Activated T-helper 2 cell treated with anti-CD3 and anti-CD28 coated beads, Interferon-gamma antibody, Interleukin-2, Interleukin-4, amounts not matched to agents 10 μg/mL and 5 μg/mL and 100 μg/mL, durations not matched to agents 14 hours and 24 hours and 36 hours (primary cell): ENCODE measurements around the gene ROBO3. TPM values are rescaled to one million over a fixed set of nuclear protein-coding genes. Genes with fewer than 3 reads are reported as not detected.

Source experiments
- DNase-seq: peaks from one replicate; pipeline ENCODE4 v3.0.0; 2021; ENCODE audit warnings: low spot score
- H3K27ac Mint-ChIP-seq: one replicate; pipeline ENCODE4 v1.8.0; 2021; ENCODE audit warnings: mixed read lengths
- H3K27me3 Mint-ChIP-seq: one replicate; pipeline ENCODE4 v1.8.0; 2021; ENCODE audit warnings: low read depth, mixed read lengths
- H3K36me3 Mint-ChIP-seq: one replicate; pipeline ENCODE4 v1.8.0; 2021; ENCODE audit warnings: low read depth, mixed read lengths
- H3K4me1 Mint-ChIP-seq: one replicate; pipeline ENCODE4 v1.8.0; 2021; ENCODE audit warnings: low read depth, mixed read lengths
- H3K4me3 Mint-ChIP-seq: one replicate; pipeline ENCODE4 v1.8.0; 2021; ENCODE audit warnings: low read depth, mild to moderate bottlenecking, moderate library complexity, mixed read lengths
- H3K9me3 Mint-ChIP-seq: one replicate; pipeline ENCODE4 v1.8.0; 2021; ENCODE audit warnings: mixed read lengths
- intact Hi-C: fragments of 100-400 bp; cut with micrococcal nuclease; formaldehyde crosslinking; loops from one replicate; pipeline ENCODE4 v1.15.1; 2023
- total RNA-seq: library from RNA; stranded (reverse); gene quantifications from 2 replicates; pipeline ENCODE4 v1.2.3, GENCODE V29; 2022

ROBO3 gene
- total RNA-seq, 1 donor from 2014 or later: 10.6 TPM

DNA sequence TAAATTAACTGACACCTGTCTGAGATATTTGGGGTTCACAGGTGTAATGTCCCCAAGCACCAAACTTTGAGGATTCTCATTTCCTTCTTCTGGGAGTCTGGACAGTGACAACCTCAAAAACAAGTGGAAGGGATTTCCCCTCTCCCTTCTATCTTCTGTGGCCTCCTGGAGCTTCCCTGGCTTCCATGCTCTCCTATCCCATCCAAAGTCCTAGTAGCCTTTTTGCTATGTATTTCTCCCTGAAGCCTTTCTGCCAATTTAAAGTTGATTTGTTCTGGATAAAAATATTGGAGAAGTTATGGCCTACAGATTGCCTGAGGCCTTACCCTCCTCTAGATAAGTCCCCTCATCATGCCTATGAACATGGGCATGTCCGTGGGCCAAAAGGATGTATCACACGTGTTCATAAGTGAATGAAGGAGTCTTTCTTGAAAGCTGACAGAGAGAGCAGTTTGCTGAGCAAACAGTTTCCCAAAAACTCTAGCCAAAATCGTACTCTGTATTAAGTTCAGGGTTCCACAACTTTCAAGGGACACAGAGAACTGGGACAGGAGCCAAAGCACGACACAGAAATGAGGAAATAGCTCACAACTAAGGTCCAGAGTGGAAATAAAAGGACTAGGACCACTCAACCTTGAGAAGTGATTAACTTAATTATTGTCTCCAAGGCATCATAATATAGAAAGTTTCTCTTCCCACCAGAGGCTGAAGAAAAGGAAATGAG lies 63.9 kb downstream of the ROBO3 start:
- H3K9me3 Mint-ChIP-seq: no peaks in the 10 kb centered on the region
- intact Hi-C loops: no loop called here
- H3K36me3 Mint-ChIP-seq: no peaks in the 10 kb centered on the region
- H3K27ac Mint-ChIP-seq: no peak overlapping the region
- H3K27me3 Mint-ChIP-seq: peaks cover 2% of the 10 kb centered on the region
- H3K4me1 Mint-ChIP-seq: peaks cover 11% of the 10 kb centered on the region
- no peak for DNase-seq
- H3K4me3 Mint-ChIP-seq: no peak overlapping the region

GRCh38 chr11:124930799-124931198 lies 65.6 kb downstream of the ROBO3 start:
- H3K4me1 Mint-ChIP-seq: peaks cover 11% of the 10 kb centered on the region
- no peaks in the 10 kb centered on the region for H3K9me3 Mint-ChIP-seq
- H3K27ac Mint-ChIP-seq: no peak overlapping the region
- peaks cover 1% of the 10 kb centered on the region for H3K27me3 Mint-ChIP-seq
- no peaks in the 10 kb centered on the region for H3K36me3 Mint-ChIP-seq
- DNase-seq: no peak
- H3K4me3 Mint-ChIP-seq: no peak overlapping the region
- intact Hi-C loops: no loop called here

Other genes with a start within 250 kb of the ROBO3 start
- 36.1 and 37.4 TPM in 2 replicates for gene TBRG1, start 242.6 kb upstream of the ROBO3 start, total RNA-seq
- 5.0 and 5.2 TPM in 2 replicates for gene SIAE, start 191.7 kb upstream of the ROBO3 start, total RNA-seq
- gene SPA17, start 191.5 kb upstream of the ROBO3 start, total RNA-seq: 2.3 and 2.9 TPM in 2 replicates
- gene NRGN, start 125.5 kb upstream of the ROBO3 start, total RNA-seq: 5.0 and 6.7 TPM in 2 replicates
- not detected in 2 replicates for gene VSIG2, start 113.2 kb upstream of the ROBO3 start, total RNA-seq
- 0.18 and 0.23 TPM in 2 replicates for gene ESAM, start 103.1 kb upstream of the ROBO3 start, total RNA-seq
- 10.5 and 10.8 TPM in 2 replicates for gene MSANTD2, start 65.0 kb upstream of the ROBO3 start, total RNA-seq
- gene ROBO4, start 32.4 kb downstream of the ROBO3 start, total RNA-seq: not detected in 2 replicates
- not detected in 2 replicates for gene HEPN1, start 53.8 kb downstream of the ROBO3 start, total RNA-seq
- not detected in 2 replicates for gene HEPACAM, start 70.6 kb downstream of the ROBO3 start, total RNA-seq
- 3.6 and 3.7 TPM in 2 replicates for gene CCDC15, start 88.8 kb downstream of the ROBO3 start, total RNA-seq
- gene SLC37A2, start 197.9 kb downstream of the ROBO3 start, total RNA-seq: 0.44 and 0.52 TPM in 2 replicates
- gene TMEM218, start 246.2 kb downstream of the ROBO3 start, total RNA-seq: 17.9 and 18.1 TPM in 2 replicates